ENCODE results near the gene NDUFS7.
"Not testable (repeated sequence)": the region's sequence is repeated elsewhere in the genome, so short reads cannot be mapped to it uniquely, and the experiment has no call there.

NDUFS7 gene

GRCh38 chr19:1417681-1418495 is 34.2 kb downstream of the NDUFS7 start:
- DNase-seq (ENCODE audit: low read depth): no peak

GRCh38 chr19:1418496-1418775 is 34.7 kb downstream of the NDUFS7 start:
- no peak for DNase-seq (ENCODE audit: low read depth)

GRCh38 chr19:1418951-1419738 is 35.4 kb downstream of the NDUFS7 start:
- DNase-seq (ENCODE audit: low read depth): no peak

- DNase-seq (ENCODE audit: low read depth): not testable (repeated sequence)
These were observed 36.4 kb downstream of the NDUFS7 start for GRCh38 chr19:1420085-1420484.

- DNase-seq (ENCODE audit: low read depth): no peak
These were observed 36.9 kb downstream of the NDUFS7 start for GRCh38 chr19:1420590-1420989.

- DNase-seq (ENCODE audit: low read depth): no peak
These were observed 37.7 kb downstream of the NDUFS7 start for GRCh38 chr19:1421218-1421957.

GRCh38 chr19:1421958-1422305 is 38.2 kb downstream of the NDUFS7 start:
- DNase-seq (ENCODE audit: low read depth): no peak

GRCh38 chr19:1422360-1422759 is 38.7 kb downstream of the NDUFS7 start:
- no peak for DNase-seq (ENCODE audit: low read depth)

- DNase-seq (ENCODE audit: low read depth): no peak
These were observed 39.2 kb downstream of the NDUFS7 start for GRCh38 chr19:1422943-1423342.

- no peak for DNase-seq (ENCODE audit: low read depth)
These were observed 39.9 kb downstream of the NDUFS7 start for GRCh38 chr19:1423436-1424191.

- no peak for DNase-seq (ENCODE audit: low read depth)
These were observed 40.7 kb downstream of the NDUFS7 start for GRCh38 chr19:1424192-1424955.

GRCh38 chr19:1425102-1425837 is 41.6 kb downstream of the NDUFS7 start:
- DNase-seq (ENCODE audit: low read depth): no peak

GRCh38 chr19:1425902-1426301 is 42.2 kb downstream of the NDUFS7 start:
- no peak for DNase-seq (ENCODE audit: low read depth)

- no peak for DNase-seq (ENCODE audit: low read depth)
These were observed 43.0 kb downstream of the NDUFS7 start for GRCh38 chr19:1426736-1427135.

GRCh38 chr19:1427221-1427920 is 43.7 kb downstream of the NDUFS7 start:
- DNase-seq (ENCODE audit: low read depth): no peak

- DNase-seq (ENCODE audit: low read depth): no peak
These were observed 45.2 kb downstream of the NDUFS7 start for GRCh38 chr19:1428738-1429391.

GRCh38 chr19:1429750-1430149 is 46.0 kb downstream of the NDUFS7 start:
- no peak for DNase-seq (ENCODE audit: low read depth)

- DNase-seq (ENCODE audit: low read depth): no peak
These were observed 46.5 kb downstream of the NDUFS7 start for GRCh38 chr19:1430246-1430645.

GRCh38 chr19:1431759-1432506 is 48.2 kb downstream of the NDUFS7 start:
- DNase-seq (ENCODE audit: low read depth): no peak
